OCI-LY3 (cell line): ENCODE measurements around the gene RIBC2.
A peak's percentile ranks its signal among the peaks of the same experiment; 100 is the strongest.

Source experiments
- CTCF ChIP-seq: fragments of 200-600, 300-600 bp; sonication (generic); IDR thresholded peaks from 2 replicates; pipeline ENCODE4 v1.5.1; 2014; ENCODE audit warnings: antibody characterized with exemption, low read length, low read depth
- EZH2phosphoT487 ChIP-seq: fragments of 200-600 bp; shearing (Covaris generic); IDR thresholded peaks from 2 replicates; pipeline ENCODE4 v1.6.1; 2018; ENCODE audit warnings: antibody characterized with exemption, mixed run types, low read depth

- TF ChIP-seq CTCF = peak; percentile 49
- TF ChIP-seq EZH2phosphoT487 = no peak
Measured at GRCh38 chr22:45462034-45462655, 48.7 kb downstream of the RIBC2 start.
